Stimulated activated CD8-positive, alpha-beta memory T cell treated with anti-CD3 and anti-CD28 coated beads, Interleukin-12 subunit alpha, Interleukin-12 subunit beta, amount 100 ng/mL, for 4 hours (primary cell): Measurements from ENCODE around the gene CCNQ.
"Not testable (repeated sequence)": the region's sequence is repeated elsewhere in the genome, so short reads cannot be mapped to it uniquely, and the experiment has no call there.

Experiments used
- DNase-seq: peaks from one replicate; pipeline ENCODE4 v3.0.0-alpha.2; 2020; ENCODE audit warnings: low read depth

Gene CCNQ

DNA sequence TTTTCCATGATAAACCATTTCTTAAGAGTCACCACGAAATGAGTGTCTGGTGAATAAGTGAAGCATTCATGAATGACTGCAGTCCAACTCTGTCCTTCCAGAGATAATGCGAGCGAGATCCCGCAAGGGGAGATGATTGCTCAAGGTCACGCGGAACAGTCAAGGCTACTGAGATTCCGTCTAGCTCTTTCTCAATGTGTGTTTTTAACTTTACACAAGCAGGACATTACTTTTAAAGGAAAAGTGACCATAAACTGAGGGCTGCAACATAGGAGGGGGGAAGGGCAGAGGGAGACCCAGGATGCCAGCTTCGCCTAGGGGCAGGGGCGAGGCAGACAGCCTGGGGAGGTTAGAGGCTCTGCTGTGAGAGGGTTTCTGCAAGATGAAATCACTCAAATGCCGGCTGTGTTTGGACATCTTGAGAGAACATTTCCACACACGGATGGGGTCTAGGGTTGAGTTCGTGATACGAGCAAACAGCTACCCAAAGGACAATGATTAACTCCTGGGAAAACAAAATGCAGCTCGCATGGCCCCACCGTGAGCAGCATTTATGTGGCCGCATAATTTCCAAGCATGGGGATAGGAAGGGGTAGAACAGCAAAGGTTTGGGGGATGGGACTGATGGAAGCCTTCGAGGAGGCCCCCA is 23.8 kb upstream of the CCNQ start:
- no peak for DNase-seq

DNA sequence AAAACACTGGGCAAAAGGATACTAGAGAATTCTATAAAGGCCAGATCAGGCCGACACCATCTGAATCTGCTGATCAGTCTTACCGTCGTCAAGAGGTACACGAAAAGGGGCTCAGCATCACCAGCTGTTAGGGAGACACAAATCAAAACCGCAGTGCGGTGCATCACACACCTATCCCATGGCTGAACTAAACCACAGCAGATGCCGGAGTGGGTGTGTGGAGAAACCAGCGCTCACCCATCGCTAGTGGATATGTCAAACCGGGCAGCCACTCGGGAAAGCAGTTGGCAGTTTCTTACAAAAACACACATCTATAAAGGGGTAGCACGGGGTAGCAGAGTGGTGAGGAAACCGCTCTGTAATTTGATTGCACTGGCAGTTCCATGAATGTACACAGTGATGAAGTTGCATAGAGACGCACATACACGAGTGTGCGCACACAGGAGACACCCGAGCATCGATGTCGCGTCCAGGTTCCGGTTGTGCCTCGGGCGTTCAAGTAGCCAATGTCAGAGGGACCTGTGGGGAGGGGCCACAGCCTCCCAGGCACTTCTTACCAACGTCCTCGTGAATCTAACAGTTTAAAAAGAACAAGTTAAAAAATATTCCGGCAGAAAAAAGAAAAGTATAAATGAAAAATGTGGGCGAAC is 23.1 kb upstream of the CCNQ start:
- DNase-seq = no peak

DNA sequence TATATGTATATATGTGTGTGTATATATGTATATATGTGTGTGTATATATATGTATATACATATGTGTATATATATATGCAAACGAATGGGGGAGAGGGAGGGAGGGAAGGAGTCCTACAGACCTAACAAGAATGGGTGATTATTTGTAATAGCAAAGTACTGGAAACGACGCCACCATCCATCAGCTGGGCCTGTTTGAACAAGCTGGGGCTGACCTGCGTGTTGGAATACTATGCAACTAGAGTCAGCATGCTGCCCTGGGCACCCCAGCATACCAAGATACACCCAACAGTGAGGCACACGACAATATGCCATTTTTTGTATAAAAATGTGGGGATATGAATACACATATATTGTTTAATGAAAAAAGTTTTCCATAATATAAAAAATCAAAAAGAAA is 21.6 kb upstream of the CCNQ start:
- no peak for DNase-seq

DNA sequence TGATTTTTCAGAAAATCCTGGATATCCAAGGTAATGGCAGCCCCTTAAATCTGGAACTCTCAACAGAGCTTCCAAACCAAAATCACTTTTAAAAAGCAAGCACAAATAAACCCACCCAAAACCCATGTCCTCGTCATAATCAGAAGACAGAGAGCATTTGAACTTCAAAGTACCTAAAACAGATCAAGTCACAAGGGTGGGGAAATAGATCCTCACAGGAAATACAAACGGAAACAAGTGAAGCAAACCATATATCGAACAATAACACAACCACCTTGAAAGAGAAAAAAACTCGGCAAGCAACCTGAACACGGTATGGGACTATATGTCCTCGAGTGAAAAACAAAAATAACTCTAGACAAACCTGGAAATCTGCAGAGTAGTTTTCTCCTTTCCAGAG is 15.9 kb upstream of the CCNQ start:
- DNase-seq = no peak

GRCh38 chrX:153612413-153612812 is 13.5 kb upstream of the CCNQ start:
- DNase-seq = no peak

DNA sequence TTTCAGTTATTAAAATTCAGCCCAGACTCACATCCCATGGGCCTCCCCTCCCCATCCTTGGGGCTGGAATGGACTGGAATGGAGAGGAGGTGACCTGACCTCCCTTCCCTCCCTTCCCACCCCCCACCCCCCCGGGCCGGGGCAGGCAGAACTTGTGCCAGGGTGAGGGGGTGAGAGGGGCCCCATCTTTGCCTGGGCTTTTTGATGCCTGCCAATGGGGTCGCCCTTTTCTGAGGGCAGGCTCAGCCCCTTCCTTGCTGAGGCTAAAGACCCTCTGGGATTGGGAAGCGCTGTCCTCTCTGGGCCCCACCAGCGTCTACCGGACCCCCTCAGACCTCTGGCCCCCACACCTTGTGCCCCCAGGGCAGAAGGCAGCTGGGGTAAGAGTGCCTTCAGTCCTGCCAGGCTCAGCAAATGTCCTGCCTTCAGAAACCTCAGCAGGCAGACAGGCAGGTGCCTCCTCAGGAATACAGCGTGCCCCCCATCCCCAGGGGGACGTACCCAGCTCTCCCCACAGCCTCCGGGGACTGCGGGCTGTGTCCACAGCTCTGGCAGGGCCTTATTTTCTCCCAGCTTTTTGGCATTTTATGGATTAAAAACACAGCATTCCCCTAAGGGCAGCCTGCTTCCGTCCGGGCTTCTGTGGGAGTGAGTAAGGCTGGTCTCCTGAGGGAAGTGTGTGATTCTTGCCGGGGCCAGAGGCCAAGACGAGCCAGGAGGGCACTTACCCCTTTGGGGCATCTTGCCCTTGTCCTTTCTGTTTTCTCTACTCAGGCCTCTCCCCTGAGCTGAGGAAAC is 12.6 kb upstream of the CCNQ start:
- DNase-seq = no peak

DNA sequence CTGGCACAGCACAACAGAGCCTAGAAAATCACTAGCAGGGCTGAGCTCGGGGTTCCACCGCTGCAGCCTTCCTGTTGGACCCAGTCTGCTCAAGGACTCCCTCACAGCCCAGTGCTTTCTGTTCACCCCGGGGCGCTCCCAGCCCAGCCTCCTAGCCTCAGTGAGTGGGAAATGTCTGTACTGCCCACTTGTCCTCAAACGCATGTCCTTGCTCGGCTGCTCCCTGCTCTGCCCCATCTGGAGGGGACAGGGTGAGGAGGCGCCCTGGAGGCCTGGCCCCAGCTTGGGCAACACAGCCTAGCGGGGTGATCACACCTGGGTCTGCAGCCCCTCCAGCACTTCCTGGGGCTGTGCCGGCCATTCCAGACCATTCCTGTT is 11.9 kb upstream of the CCNQ start:
- no peak for DNase-seq

DNA sequence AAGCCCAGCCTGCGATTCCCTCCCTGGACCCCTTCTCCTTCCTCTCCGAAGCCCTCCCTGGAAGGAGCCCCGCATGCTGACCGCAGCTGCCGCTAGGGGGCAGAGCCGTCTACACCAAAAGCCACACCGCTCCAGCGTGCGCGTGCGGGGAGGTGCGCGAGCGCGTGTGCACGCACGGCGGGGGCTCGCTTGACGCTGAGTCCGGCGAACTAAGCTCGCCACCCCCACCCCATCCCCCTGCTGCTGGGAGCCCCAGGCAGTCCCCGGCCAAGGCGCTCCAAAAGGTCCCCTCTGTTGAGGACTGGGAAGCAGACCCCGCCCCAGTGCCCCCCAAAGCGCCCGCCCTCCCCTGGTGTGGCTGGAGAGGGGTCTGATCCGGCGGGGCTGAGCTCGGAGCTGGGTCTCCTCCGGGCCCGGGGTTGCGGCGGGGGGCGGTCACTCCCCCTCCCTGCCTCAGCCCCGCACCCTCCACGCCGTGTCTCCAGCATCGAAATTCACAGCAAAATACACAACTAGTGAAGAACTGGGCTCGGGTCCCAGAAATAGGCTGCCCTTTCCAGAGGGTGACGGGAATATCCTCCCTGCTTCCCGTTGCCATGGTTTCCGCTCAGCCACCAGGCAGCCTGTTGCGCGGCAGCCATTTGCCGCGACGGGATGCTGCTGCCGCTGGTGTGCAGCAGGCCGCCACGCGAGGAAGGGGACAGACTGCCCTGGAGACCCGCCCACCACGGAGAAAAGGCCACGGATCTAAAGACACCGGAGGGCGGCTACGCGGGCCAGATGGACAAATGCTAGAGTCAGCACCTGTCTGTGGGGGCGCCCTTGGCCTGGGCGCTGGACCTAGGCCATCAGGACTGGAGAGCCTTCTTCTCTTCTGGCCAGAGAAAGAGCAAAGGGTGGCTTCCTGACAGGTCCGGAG is 11.2 kb upstream of the CCNQ start:
- DNase-seq = peak; percentile 57

GRCh38 chrX:153608806-153609205 is 9.9 kb upstream of the CCNQ start:
- no peak for DNase-seq

DNA sequence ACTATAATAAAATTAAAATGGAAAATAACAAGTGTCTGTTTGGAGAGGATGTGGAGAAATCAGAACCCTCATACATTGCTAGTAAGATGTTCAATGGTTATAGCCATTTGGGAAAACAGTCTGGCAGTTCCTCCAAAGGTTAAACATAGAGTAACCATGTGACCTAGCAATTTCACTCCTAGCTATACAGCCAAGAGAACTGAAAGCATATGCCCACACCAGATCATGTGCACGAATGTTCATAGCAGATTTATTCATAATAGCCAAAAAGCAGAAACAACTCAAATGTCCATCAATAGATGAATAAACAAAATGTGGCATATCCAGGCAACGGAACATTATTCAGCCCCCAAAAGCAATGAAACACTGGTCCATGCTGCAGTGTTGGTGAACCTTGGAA is 9.4 kb upstream of the CCNQ start:
- DNase-seq = no peak

DNA sequence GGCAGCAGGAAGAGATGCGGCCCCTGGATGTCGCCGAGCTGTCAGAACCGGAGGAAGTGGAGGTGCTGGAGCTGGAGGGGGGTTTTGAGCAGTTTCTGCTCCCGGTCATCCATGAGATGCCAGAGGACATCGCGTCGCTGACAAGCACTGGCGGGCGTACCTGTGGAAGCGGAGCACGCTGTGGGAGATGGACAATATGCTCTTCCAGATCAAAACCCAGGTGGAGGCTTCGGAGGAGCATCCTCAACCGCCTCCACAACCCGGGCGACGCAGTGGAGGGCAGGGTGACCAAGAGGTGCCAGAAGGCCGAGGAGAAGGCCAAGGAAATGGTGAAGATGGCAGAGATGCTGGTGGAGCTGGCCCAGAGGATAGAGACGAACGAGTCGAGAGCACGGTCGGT is 7.6 kb upstream of the CCNQ start:
- DNase-seq = no peak

- not testable (repeated sequence) for DNase-seq
Observed at GRCh38 chrX:153604666-153605380, 5.9 kb upstream of the CCNQ start.

DNA sequence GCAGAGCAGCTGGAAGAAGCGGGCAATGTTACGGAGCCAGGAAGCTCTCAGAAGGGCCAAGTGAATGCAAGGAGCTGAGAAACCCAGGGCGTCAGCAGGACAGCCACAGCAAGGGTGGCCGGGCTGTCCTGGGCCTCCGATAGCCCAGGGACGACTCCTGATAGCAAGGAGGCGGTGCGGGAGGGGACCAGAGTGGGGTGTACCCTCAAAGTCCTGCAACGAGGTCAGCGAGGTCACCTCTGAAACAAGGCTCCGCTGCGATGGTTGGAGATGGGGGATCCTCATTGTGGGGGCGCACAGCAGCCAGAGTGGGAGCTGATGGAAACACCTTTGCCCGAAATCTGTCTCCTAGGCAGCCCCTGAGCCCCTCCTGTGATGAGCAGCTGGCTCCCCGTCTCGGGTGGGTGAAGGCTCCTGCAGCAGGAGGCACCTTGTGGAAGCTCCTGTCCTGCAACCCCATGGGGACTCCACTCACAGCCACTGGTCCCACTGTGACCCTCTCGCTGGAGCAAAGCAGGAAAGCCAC is 4.3 kb upstream of the CCNQ start:
- DNase-seq = no peak

DNA sequence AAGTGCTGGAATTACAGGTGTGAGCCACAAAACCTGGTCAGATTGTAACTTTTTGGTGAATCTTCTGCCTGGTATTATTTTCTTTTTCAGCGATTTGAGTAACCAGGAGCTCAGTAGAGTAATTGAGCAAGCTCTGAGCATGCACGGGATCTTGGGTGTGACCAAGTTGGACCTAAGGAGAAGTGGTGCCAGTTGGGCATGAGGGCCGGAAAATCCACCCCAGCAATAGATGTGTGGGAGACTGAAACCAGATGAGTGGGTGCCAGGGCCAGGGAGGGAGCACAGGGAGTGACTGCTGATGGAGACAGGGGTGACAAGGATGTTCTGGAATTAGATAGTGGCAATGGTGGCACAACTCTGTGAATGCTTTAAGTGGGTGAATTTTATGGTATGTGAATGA is 3.7 kb upstream of the CCNQ start:
- no peak for DNase-seq

- DNase-seq = no peak
Observed at GRCh38 chrX:153601511-153602110, 2.7 kb upstream of the CCNQ start.

- DNase-seq = no peak
Observed at GRCh38 chrX:153600921-153601320, 2.0 kb upstream of the CCNQ start.

GRCh38 chrX:153600032-153600373 is 1.1 kb upstream of the CCNQ start:
- no peak for DNase-seq

- peak; percentile 79 for DNase-seq
Observed at GRCh38 chrX:153599192-153600031, 473 bp upstream of the CCNQ start.

GRCh38 chrX:153596981-153597750 is 1.8 kb downstream of the CCNQ start:
- no peak for DNase-seq
